ENCODE data around the gene DCAF16.

Gene DCAF16

GRCh38 chr4:17770845-17771244, 39.7 kb downstream of the DCAF16 start:
- TF ChIP-seq ZFX (IDR thresholded peaks at IDR 0.05; ENCODE audit: borderline replicate concordance) (no peak), CTCF (IDR thresholded peaks at IDR 0.05) (no peak)
- no peak overlapping the region for H3K27ac ChIP-seq

DNA sequence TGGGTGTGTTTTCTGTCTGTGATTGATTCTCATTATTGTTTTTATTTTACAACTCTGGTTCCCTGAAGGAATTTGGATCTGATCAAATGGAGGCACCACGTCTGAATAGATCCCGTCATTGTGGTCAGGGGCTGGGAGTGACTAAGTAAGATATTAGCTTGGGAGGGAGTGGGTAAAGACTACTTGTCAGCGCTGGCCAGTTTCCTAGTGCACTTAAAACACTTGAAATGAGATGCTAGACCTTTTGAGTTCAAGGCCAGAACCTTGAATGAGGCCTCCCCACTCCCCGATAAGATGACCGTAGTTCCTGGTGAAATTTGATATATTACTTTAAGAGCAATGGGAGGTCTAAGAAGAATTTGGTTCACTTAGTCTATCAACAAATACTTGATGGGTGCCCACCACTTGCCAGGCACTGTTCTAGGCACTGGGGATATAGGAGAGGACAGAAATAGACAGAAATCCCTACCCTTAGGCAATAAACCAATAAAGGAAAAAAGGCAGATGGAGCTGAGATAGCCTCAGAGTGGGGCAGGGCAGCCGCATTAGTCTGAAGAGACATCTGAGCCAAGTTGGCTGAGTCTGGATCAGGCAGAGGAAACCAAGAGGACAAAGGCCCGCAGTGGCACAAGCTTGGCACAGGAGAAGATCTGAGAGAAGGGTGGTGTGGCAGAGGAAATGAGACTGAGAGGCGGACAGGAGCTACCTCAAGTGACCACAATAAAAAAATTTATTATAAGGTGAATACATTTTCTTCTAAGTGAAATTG, 41.0 kb downstream of the DCAF16 start:
- TF ChIP-seq ZFX (IDR thresholded peaks at IDR 0.05; ENCODE audit: borderline replicate concordance) (no peak), CTCF (IDR thresholded peaks at IDR 0.05) (no peak)
- no peak overlapping the region for H3K27ac ChIP-seq

DNA sequence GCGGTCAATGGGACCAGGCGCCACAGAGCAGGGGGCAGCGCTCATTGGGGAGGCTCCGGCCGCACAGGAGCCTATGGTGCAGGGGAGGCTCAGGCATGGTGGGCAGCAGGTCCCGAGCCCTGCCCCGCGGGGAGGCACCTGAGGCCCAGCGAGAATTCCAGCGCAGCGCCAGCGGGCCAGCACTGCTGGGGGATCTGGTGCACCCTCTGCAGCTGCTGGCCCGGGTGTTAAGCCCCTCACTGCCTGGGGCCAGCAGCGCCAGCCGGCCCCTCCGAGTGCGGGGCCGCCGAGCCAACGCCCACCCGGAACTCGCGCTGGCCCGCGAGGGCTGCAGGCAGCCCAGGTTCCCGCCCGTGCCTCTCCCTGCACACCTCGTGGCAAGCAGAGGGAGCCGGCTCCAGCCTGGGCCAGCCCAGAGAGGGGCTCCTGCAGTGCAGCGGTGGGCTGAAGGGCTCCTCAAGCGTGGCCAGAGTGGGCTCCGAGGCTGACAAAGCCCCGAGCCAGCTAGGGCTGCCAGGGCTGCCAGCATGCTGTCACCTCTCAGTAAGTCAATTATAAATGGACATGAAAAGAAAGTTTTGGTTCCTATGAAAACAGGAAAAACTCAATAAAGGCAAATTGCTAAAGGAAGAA, 43.6 kb downstream of the DCAF16 start:
- TF ChIP-seq ZFX (IDR thresholded peaks at IDR 0.05; ENCODE audit: borderline replicate concordance) (no peak), CTCF (IDR thresholded peaks at IDR 0.05) (no peak)
- no peak overlapping the region for H3K27ac ChIP-seq

DNA sequence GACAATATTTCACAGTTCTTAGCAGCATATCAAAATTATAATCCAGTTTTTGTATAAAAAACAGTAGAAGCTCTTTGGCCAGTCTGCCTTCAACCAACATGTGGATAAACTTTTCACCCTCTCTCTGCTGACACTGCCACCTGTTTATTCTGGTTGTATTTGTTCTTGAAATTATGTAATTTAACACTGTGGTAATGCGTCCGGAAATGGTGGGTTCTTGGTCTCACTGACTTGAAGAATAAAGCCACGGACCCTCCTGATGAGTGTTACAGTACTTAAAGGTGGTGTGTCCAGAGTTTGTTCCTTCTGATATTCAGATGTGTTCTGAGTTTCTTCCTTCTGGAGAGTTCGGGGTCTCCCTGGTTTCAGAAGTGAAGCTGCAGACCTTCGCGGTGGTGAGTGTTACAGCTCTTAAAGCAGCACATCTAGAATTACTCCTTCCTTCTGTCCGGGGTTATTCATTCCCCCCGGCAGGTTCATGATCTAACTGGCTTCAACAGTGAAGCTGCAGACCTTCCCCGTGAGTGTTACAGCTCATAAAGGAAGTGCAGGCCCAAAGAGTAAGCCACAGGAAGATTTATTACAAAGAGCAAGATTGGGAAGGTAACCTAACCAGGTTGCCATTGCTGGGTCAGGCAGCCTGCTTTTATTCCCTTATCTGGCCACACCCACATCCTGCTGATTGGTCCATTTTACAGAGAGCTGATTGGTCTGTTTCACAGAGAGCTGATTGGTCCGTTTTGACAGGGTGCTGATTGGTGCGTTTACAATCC, 44.9 kb downstream of the DCAF16 start:
- no peak overlapping the region for H3K27ac ChIP-seq
- TF ChIP-seq CTCF (IDR thresholded peaks at IDR 0.05) (no peak), ZFX (IDR thresholded peaks at IDR 0.05; ENCODE audit: borderline replicate concordance) (no peak)

DNA sequence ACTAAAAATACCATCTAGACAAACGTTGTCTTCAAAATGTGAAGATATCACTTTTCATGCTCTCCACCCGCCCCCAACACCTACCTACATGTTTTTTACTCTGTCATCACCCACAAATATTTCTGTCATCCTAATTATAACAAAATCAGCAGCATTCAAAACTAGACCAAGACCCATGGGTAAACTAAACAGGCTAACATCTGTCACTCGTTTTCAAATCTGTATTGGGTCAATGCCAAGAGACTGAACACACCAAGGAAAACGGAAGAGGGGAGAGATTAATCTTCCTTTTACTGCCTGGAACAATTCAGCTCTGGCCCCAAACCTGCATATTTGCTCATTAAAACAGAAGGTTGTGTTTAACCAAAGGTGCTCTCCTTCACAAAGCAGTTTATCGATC, 46.6 kb downstream of the DCAF16 start:
- H3K27ac ChIP-seq = no peak overlapping the region
- TF ChIP-seq CTCF (IDR thresholded peaks at IDR 0.05) (no peak), ZFX (IDR thresholded peaks at IDR 0.05; ENCODE audit: borderline replicate concordance) (no peak)

DNA sequence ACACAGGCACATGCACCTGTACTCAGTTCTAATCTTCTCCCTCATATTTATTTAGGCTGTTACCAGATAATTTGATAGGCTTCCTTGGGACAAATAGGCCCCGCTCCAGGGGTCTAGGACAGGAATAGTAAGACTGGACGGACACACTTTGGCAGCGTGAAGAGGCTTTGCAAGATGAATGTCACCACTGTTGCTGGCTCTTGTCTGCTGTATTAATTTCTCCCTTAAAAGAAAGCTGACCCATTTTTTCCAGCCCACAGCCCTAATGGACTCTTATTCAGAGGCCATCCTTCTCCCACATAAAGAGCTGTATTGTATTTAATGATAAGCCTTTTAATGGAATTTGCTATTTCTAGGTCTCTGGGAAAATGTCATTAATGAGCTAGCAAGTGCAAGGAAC, 47.1 kb downstream of the DCAF16 start:
- H3K27ac ChIP-seq = no peak overlapping the region
- TF ChIP-seq ZFX (IDR thresholded peaks at IDR 0.05; ENCODE audit: borderline replicate concordance) = no peak
- no peak for TF ChIP-seq CTCF (IDR thresholded peaks at IDR 0.05)

All from 22Rv1 (cell line).